ENCODE results near the gene HMG20A.

HMG20A gene

DNA sequence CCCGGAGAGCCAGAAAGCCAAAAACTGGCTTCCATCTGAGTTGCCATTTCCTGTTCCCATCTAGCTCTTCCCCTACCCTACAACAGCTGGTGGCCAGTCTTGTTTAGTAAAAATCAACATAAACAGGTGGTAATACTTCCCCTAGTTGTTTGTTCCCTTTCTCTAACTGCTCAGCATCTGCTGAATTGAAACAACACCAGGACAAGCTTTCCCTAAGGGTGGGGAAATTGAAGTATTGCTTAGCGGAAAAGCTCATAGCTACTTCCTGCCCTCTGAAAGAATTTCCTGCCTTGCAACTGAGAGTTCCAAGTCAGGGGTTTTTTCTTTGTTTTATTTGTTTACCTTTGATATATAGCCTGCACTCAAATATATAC lies 66.8 kb downstream of the HMG20A start:
- TF ChIP-seq, protein P1, sequence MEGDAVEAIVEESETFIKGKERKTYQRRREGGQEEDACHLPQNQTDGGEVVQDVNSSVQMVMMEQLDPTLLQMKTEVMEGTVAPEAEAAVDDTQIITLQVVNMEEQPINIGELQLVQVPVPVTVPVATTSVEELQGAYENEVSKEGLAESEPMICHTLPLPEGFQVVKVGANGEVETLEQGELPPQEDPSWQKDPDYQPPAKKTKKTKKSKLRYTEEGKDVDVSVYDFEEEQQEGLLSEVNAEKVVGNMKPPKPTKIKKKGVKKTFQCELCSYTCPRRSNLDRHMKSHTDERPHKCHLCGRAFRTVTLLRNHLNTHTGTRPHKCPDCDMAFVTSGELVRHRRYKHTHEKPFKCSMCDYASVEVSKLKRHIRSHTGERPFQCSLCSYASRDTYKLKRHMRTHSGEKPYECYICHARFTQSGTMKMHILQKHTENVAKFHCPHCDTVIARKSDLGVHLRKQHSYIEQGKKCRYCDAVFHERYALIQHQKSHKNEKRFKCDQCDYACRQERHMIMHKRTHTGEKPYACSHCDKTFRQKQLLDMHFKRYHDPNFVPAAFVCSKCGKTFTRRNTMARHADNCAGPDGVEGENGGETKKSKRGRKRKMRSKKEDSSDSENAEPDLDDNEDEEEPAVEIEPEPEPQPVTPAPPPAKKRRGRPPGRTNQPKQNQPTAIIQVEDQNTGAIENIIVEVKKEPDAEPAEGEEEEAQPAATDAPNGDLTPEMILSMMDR (IDR thresholded peaks at IDR 0.05; ENCODE audit: insufficient read depth, low read depth, low read length, missing control alignments) = no peak
- no peak for DNase-seq (ENCODE audit: low read depth)
- H3K4me3 ChIP-seq (ENCODE audit: low read length) = no peak overlapping the region

DNA sequence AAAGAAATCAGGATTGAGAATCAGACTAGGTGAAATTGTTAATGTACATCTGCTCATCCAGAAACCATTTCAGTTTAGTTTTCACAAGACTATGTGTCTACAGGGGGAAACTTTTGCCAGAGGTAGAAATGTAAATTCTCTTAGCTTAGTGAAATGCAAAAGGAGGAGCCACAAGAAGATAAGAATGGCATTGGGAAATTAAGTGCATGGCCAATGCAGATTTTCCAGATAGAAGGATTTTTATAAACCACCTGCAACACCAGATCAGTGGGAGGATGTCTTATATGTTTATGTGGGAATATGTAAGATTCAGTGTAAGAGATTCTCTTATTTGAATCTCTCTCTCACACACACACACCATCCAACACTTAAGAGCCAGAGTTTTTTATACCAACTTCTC lies 67.2 kb downstream of the HMG20A start:
- TF ChIP-seq, protein P1 (IDR thresholded peaks at IDR 0.05; ENCODE audit: insufficient read depth, low read depth, low read length, missing control alignments) = no peak
- no peak for DNase-seq (ENCODE audit: low read depth)
- H3K4me3 ChIP-seq (ENCODE audit: low read length) = no peak overlapping the region

DNA sequence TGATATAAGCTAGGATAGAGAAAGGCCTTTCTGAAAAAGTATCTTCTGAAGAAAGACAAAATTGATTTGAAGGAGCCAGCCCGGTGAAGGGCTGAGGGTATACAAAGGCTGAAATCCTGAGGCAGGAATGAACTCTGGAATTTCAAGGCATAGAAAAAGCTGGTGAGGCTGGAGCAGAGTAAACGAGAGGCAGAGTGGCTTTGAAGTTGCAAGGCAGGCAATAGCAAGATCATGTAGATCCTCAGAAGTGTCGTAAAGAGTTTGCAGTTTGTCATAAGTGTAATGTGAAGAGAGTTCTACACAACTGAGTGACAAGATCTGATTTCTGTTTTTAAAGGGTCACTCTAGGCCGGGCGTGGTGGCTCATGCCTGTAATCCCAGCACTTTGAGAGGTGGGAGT lies 69.0 kb downstream of the HMG20A start:
- DNase-seq (ENCODE audit: low read depth) = no peak
- TF ChIP-seq, protein P1 (IDR thresholded peaks at IDR 0.05; ENCODE audit: insufficient read depth, low read depth, low read length, missing control alignments) = no peak
- H3K4me3 ChIP-seq (ENCODE audit: low read length) = no peak overlapping the region

DNA sequence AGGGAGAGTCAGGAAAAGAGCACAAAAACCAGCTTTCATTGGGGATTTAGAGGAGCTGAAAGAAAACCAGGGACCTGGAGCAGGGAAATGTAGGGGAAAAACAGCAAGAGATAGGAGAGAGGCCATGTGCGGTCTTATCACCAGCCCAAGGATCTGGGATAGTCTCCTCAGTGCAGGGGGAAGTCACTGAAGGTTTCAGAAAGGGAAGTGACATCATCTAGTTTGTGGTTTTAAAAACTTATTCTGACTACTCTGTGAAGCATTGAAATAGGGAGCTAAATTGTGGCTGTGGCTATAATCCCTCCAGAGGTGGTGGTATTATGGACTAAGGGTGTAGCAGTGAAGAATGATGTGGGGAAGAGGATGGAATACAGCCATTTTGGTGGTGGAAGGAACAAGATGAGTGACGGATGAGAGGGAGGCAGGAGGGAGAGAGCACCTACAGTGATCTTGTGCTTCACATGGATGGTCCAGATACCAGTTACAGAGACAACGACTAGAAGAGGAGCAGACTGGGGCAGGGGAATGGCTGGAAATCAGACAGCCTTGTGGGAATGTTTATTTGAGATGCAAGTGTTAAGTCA lies 72.7 kb downstream of the HMG20A start:
- H3K4me3 ChIP-seq (ENCODE audit: low read length) = no peak overlapping the region
- TF ChIP-seq, protein P1 (IDR thresholded peaks at IDR 0.05; ENCODE audit: insufficient read depth, low read depth, low read length, missing control alignments) = no peak
- no peak for DNase-seq (ENCODE audit: low read depth)

DNA sequence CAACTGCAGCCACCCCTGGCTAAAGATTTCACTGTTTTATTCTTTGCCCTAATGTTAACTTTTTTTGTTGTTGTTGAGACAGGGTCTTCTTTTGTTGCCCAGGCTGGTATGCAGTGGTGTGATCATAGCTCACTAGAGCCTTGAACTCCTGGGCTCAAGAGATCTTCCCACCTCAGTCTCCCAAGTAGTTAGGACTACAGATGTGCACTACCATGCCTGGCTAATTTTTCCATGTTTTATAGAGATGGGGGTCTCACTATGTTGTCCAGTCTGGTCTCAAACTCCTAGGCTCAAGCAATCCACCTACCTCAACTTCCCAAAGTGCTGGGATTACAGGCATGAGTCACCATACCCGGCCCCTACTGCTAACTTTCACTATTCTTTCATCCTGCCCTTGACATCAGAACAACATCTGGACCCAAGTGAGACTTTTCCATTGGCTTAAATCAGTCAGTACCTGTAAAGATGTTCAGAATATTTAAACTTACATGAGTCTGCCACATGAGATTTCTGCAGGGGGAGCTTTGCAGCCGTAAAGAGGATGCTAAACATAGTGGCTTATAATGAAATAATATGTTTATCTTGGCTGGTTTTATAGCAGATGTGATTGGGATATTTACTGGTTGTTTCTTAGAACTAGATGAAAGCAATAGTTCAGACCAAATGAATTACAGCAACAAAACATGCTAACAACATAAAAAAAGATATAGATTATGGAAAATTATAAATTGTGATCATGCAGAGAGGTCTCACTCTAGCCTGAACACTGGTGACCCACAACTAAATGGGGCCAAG lies 73.6 kb downstream of the HMG20A start:
- TF ChIP-seq, protein P1 (IDR thresholded peaks at IDR 0.05; ENCODE audit: insufficient read depth, low read depth, low read length, missing control alignments) = no peak
- no peak overlapping the region for H3K4me3 ChIP-seq (ENCODE audit: low read length)
- DNase-seq (ENCODE audit: low read depth) = no peak

DNA sequence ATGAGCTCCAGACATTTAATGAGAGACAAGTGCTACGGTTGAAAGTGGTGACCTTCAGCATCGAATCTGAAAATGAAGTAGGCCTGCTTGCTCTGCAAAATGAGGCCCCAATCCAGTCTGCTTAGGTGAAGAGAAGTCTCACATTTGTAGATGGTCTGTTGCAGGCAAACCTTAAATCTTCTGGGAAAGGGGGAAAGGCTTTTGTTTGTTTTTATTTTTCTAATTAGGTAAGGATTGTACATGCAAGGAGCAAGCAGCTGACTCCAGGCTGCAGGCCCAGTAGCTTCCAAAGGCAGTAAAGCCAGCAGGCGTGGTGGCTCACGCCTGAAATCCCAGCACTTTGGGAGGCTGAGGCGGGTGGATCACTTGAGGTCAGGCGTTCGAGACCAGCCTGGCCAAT lies 74.3 kb downstream of the HMG20A start:
- no peak overlapping the region for H3K4me3 ChIP-seq (ENCODE audit: low read length)
- no peak for DNase-seq (ENCODE audit: low read depth)
- TF ChIP-seq, protein P1 (IDR thresholded peaks at IDR 0.05; ENCODE audit: insufficient read depth, low read depth, low read length, missing control alignments) = no peak
